IMR-90 (cell line): ENCODE data around the gene EXOC6. TPM values are rescaled to one million over a fixed set of nuclear protein-coding genes. Genes with fewer than 3 reads are reported as not detected.

Source experiments
- ATAC-seq: fragments of 200-7000 bp; cut with Tn5 transposase; 2 replicates; pipeline ENCODE4 v1.9.1; 2020; ENCODE audit warnings: low read depth, mild to moderate bottlenecking, moderate library complexity
- BruUV-seq: library from RNA; stranded (reverse); fragments of 400-500 nt; replicated peaks from 2 replicates; lab custom pipeline; 2021; lab: Mats Ljungman, UMichigan
- CTCF ChIA-PET: fragments of 300-600 bp; formaldehyde crosslinking; extraction: SDS; loops from one replicate; lab custom pipeline; 2021; ENCODE audit warnings: antibody characterized with exemption; lab: Yijun Ruan, JAX
- POLR2A ChIA-PET: fragments of 300-600 bp; sonication (Branson Sonifier 250); formaldehyde crosslinking; loops from one replicate; lab custom pipeline; 2022; ENCODE audit warnings: antibody characterized with exemption; ENCODE audit not compliant: unreplicated experiment; lab: Charles Lee
- DNase-seq: peaks from one replicate; pipeline ENCODE4 v3.0.0; 2013
- H2AFZ ChIP-seq: replicated peaks from 2 replicates; pipeline ENCODE3; 2013; ENCODE audit warnings: low read length, mild to moderate bottlenecking; ENCODE audit not compliant: poor library complexity
- H2AK5ac ChIP-seq: 2 replicates; pipeline ENCODE4 v1.6.1; 2013; ENCODE audit warnings: low read depth, low read length, inconsistent platforms
- H2AK9ac ChIP-seq: replicated peaks from 2 replicates; pipeline ENCODE3; 2013; ENCODE audit warnings: mild to moderate bottlenecking, low read depth, low read length, moderate library complexity; ENCODE audit not compliant: poor library complexity
- H2BK120ac ChIP-seq: 2 replicates; pipeline ENCODE4 v1.6.1; 2013; ENCODE audit warnings: low read depth, low read length, inconsistent platforms
- H2BK15ac ChIP-seq: 3 replicates; pipeline ENCODE4 v1.6.1; 2013; ENCODE audit warnings: low read depth, low read length, inconsistent platforms
- H2BK20ac ChIP-seq: 2 replicates; pipeline ENCODE4 v1.6.1; 2013; ENCODE audit warnings: low read depth, mild to moderate bottlenecking, inconsistent platforms, low read length, moderate library complexity
- H2BK5ac ChIP-seq: 2 replicates; pipeline ENCODE4 v1.6.1; 2013; ENCODE audit warnings: mild to moderate bottlenecking, low read depth, low read length, inconsistent platforms; ENCODE audit not compliant: poor library complexity, severe bottlenecking
- H3K14ac ChIP-seq: replicated peaks from 2 replicates; pipeline ENCODE4 v1.6.1; 2013; ENCODE audit warnings: low read depth, low read length, inconsistent platforms
- H3K18ac ChIP-seq: 2 replicates; pipeline ENCODE4 v1.6.1; 2013; ENCODE audit warnings: low read depth, low read length, control low read depth
- H3K23ac ChIP-seq: 2 replicates; pipeline ENCODE4 v1.6.1; 2013; ENCODE audit warnings: low read depth, low read length, inconsistent platforms
- H3K27ac ChIP-seq: 2 replicates; pipeline ENCODE4 v1.5.1; 2013; ENCODE audit warnings: mild to moderate bottlenecking, control low read depth, low read length; ENCODE audit not compliant: insufficient read depth
- H3K27me3 ChIP-seq: 2 replicates; pipeline ENCODE4 v1.6.1; 2013; ENCODE audit warnings: low read length; ENCODE audit not compliant: control insufficient read depth, insufficient read depth
- H3K36me3 ChIP-seq: 2 replicates; pipeline ENCODE4 v1.6.1; 2013; ENCODE audit warnings: low read length, mixed read lengths; ENCODE audit not compliant: control insufficient read depth, insufficient read depth
- H3K4ac ChIP-seq: 2 replicates; pipeline ENCODE4 v1.6.1; 2013; ENCODE audit warnings: low read depth, low read length, inconsistent platforms
- H3K4me1 ChIP-seq: 2 replicates; pipeline ENCODE4 v1.6.1; 2013; ENCODE audit warnings: low read length, mixed read lengths; ENCODE audit not compliant: control insufficient read depth, insufficient read depth
- H3K4me2 ChIP-seq: 2 replicates; pipeline ENCODE4 v1.6.1; 2013; ENCODE audit warnings: low read depth, mild to moderate bottlenecking, control low read depth, low read length, moderate library complexity
- H3K4me3 ChIP-seq: 2 replicates; pipeline ENCODE4 v1.5.1; 2013; ENCODE audit warnings: low read depth, mild to moderate bottlenecking, control low read depth, low read length, moderate library complexity; ENCODE audit not compliant: insufficient read depth
- H3K56ac ChIP-seq: 2 replicates; pipeline ENCODE4 v1.6.1; 2013; ENCODE audit warnings: low read length, inconsistent platforms; ENCODE audit not compliant: insufficient read depth; ENCODE audit errors: extremely low read depth
- H3K79me1 ChIP-seq, 2 experiments: 2 replicates each; pipeline ENCODE4 v1.6.1; 2013; ENCODE audit warnings: low read length in 2 of 2, inconsistent platforms in 1 of 2, low read depth in 1 of 2
- H3K9ac ChIP-seq: 2 replicates; pipeline ENCODE4 v1.6.1; 2013; ENCODE audit warnings: low read depth, low read length, control low read depth
- H3K9me1 ChIP-seq: 2 replicates; pipeline ENCODE4 v1.6.1; 2013; ENCODE audit warnings: low read length, inconsistent platforms; ENCODE audit not compliant: insufficient read depth
- H3K9me3 ChIP-seq: 2 replicates; pipeline ENCODE4 v1.6.1; 2013; ENCODE audit warnings: low read length; ENCODE audit not compliant: control insufficient read depth, insufficient read depth
- H4K20me1 ChIP-seq: 2 replicates; pipeline ENCODE4 v1.6.1; 2013; ENCODE audit warnings: low read length, inconsistent platforms; ENCODE audit not compliant: insufficient read depth
- H4K5ac ChIP-seq: 2 replicates; pipeline ENCODE4 v1.6.1; 2013; ENCODE audit warnings: mild to moderate bottlenecking, low read depth, low read length, control low read depth
- H4K8ac ChIP-seq, 2 experiments: 2 replicates each; pipeline ENCODE4 v1.6.1; 2013; ENCODE audit warnings: low read depth in 2 of 2, low read length in 2 of 2, control low read depth in 1 of 2, inconsistent platforms in 1 of 2
- H4K91ac ChIP-seq: 2 replicates; pipeline ENCODE4 v1.6.1; 2013; ENCODE audit warnings: low read depth, low read length, inconsistent platforms; ENCODE audit not compliant: insufficient read depth
- BHLHE40 ChIP-seq: fragments of 150-350 bp; IDR thresholded peaks from 2 replicates; pipeline ENCODE4 v1.6.1; 2016; ENCODE audit warnings: mild to moderate bottlenecking, low read depth, low read length
- CEBPB ChIP-seq: IDR thresholded peaks from 2 replicates; pipeline ENCODE4 v1.6.1; 2012; ENCODE audit warnings: low read depth, low read length, improper control_type of control experiment
- FOS ChIP-seq: fragments of 150-350 bp; IDR thresholded peaks from 2 replicates; pipeline ENCODE4 v1.6.1; 2016; ENCODE audit warnings: low read depth, low read length
- MAFK ChIP-seq: IDR thresholded peaks from 2 replicates; pipeline ENCODE4 v1.6.1; 2012; ENCODE audit warnings: low read depth, low read length, improper control_type of control experiment
- MAZ ChIP-seq: IDR thresholded peaks from 2 replicates; pipeline ENCODE4 v1.6.1; 2012; ENCODE audit warnings: low read depth, mild to moderate bottlenecking, low read length, improper control_type of control experiment, moderate library complexity, borderline replicate concordance
- MXI1 ChIP-seq: IDR thresholded peaks from 2 replicates; pipeline ENCODE4 v1.6.1; 2012; ENCODE audit warnings: low read depth, mild to moderate bottlenecking, low read length, moderate library complexity, borderline replicate concordance
- NFE2L2 ChIP-seq: fragments of 150-350 bp; IDR thresholded peaks from 2 replicates; pipeline ENCODE4 v1.6.1; 2016; ENCODE audit warnings: low read depth, mild to moderate bottlenecking, low read length
- POLR2A ChIP-seq: IDR thresholded peaks from 2 replicates; pipeline ENCODE4 v1.6.1; 2012; ENCODE audit warnings: mild to moderate bottlenecking, low read depth, low read length
- RAD21 ChIP-seq: IDR thresholded peaks from 2 replicates; pipeline ENCODE4 v1.6.1; 2012; ENCODE audit warnings: low read length, improper control_type of control experiment
- RCOR1 ChIP-seq: IDR thresholded peaks from 2 replicates; pipeline ENCODE4 v1.6.1; 2012; ENCODE audit warnings: mild to moderate bottlenecking, low read length, improper control_type of control experiment; ENCODE audit not compliant: insufficient replicate concordance
- RFX5 ChIP-seq: IDR thresholded peaks from 2 replicates; pipeline ENCODE4 v1.8.0; 2012; ENCODE audit warnings: low read depth, mild to moderate bottlenecking, low read length, moderate library complexity
- SMC3 ChIP-seq: fragments of 150-350 bp; IDR thresholded peaks from 2 replicates; pipeline ENCODE4 v1.6.1; 2016; ENCODE audit warnings: low read depth, mild to moderate bottlenecking, antibody characterized with exemption, low read length, moderate library complexity
- whole genome bisulfite sequencing, 2 experiments: methylation state at CpG; one replicate each; pipeline versions ENCODE4 v1.1.5 to v1.1.7; 2013; ENCODE audit warnings: missing lambda C conversion rate in 2 of 2; ENCODE audit not compliant: insufficient read length in 1 of 2; ENCODE audit errors: extremely low coverage in 2 of 2; 5-methylcytosine and 5-hydroxymethylcytosine counted together
- dilution Hi-C: fragments of 300-500 bp; cut with HindIII; formaldehyde crosslinking; loops from one replicate; pipeline ENCODE4 v1.14.3; 2018; ENCODE audit warnings: low sequenced_read_pairs; ENCODE audit not compliant: unreplicated experiment
- in situ Hi-C: fragments of 300-500 bp; cut with MboI; formaldehyde crosslinking; loops from 3 replicates; pipeline ENCODE4 v1.14.3; 2019; ENCODE audit warnings: low sequenced_read_pairs, inconsistent platforms, mixed read lengths
- intact Hi-C: fragments of 100-400 bp; cut with micrococcal nuclease; formaldehyde crosslinking; loops from 2 replicates; pipeline ENCODE4 v1.10.0; 2022
- polyA plus RNA-seq, 3 experiments: library from polyadenylated mRNA; depleted of rRNA; stranded (reverse); fragments of >200 nt; gene quantifications; 2 replicates each; pipeline ENCODE4 v1.2.3, GENCODE V29; 2012; ENCODE audit warnings: low replicate concordance in 1 of 3
- total RNA-seq: library from RNA; depleted of rRNA; stranded (reverse); fragments of >200 nt; gene quantifications from 2 replicates; pipeline ENCODE4 v1.2.3, GENCODE V29; 2012
- TF ChIP-seq, protein P1 (sequence below): fragments of 150-350 bp; IDR thresholded peaks from 2 replicates; pipeline ENCODE4 v1.6.1; 2016; ENCODE audit warnings: low read depth, mild to moderate bottlenecking, low read length, moderate library complexity, borderline replicate concordance
- TF ChIP-seq, protein P2 (sequence below): fragments of 150-350 bp; IDR thresholded peaks from 2 replicates; pipeline ENCODE4 v1.6.1; 2017; ENCODE audit warnings: mild to moderate bottlenecking, antibody characterized with exemption, low read length, low read depth
- TF ChIP-seq, protein P3 (sequence below): conservative IDR thresholded peaks from 2 replicates; pipeline ENCODE4 v1.5.1; 2012; ENCODE audit warnings: mild to moderate bottlenecking, low read depth, low read length, improper control_type of control experiment

EXOC6 gene
- total and polyA plus RNA-seq, 2 of the 4 experiments (the other 2 are of a cell fraction) = 4.5 to 11.5 TPM

DNA sequence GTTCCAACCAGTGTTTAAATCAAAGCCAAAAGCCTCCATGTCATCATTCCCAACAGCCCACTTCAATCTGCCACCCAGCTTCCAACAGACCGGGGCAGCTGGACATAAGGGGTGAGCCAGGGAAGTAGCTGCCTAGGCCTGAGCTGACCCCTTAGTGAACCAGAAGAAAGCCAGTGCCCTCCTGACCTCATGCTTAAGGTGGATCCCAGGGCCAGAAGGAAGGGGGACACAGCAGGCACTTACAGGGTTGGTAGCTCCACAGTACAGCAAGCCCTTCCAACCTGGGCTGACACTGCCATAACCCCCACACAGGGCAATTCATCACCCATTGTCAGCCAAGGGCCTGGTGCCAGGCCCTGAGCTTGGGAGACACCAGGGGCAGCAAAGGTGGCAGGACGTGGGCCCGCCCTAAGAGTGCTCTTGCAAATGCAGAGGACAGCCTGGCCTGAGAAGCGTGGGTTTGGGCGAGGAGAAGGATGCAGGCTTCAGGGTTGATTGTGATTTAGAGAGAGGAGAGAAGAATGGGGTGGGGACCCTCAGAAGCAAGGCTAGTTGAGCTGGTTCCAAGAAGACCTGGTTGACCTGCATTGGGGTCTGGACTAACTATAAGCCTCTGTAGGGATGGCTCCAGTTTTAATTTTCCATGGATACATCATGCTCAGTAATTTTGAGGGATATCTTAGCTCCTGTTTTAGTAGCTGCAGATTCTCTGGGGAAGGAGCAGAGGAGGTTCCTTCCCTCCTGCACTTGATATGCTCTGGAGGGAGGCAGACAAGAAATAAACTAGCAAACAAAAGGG lies 222.3 kb downstream of the EXOC6 start:
- BruUV-seq = no TSS peak
- Histone ChIP-seq H2BK15ac (no peak overlapping the region), H3K14ac (no peak overlapping the region), H3K27me3 (peaks cover 98% of the 10 kb centered on the region), H2BK120ac (no peak overlapping the region), H4K20me1 (peaks cover 22% of the 10 kb centered on the region; the same call in 1 of the 2 replicates), H3K4me2 (no peak overlapping the region), H4K8ac (no peak overlapping the region), H3K18ac (no peak overlapping the region), H3K9me1 (no peaks in the 10 kb centered on the region), H4K91ac (no peak overlapping the region), H3K36me3 (no peaks in the 10 kb centered on the region), H3K79me1 (no peaks in the 10 kb centered on the region), H2BK5ac (no peak overlapping the region), H2AK5ac (no peak overlapping the region; the same call in 1 of the 2 replicates), H3K9ac (no peak overlapping the region), H3K4me1 (peaks cover 10% of the 10 kb centered on the region; the same call in 1 of the 2 replicates), H3K27ac (no peak overlapping the region), H3K9me3 (no peaks in the 10 kb centered on the region), H3K4ac (no peak overlapping the region), H3K56ac (no peak overlapping the region), H4K5ac (no peak overlapping the region), H2AK9ac (no peak overlapping the region), H3K23ac (no peak overlapping the region), H3K4me3 (no peak overlapping the region), H2AFZ (no peak overlapping the region), H2BK20ac (no peak overlapping the region)
- CTCF ChIA-PET = no interaction called here
- intact Hi-C loops = loop anchor here (5.0 kb wide), 1 partner anchor 63 kb away; no protein-coding TSS in a partner anchor
- 84% methylated on average over 4 of the region's 5 CpGs; no CpG with 5 or more reads in 1 of the 2 experiments for WGBS, 2 experiments
- in situ Hi-C loops = no loop called here
- POLR2A ChIA-PET = no interaction called here
- dilution Hi-C loops = no loop called here
- DNase-seq (no peak), ATAC-seq (no peak)
- no peak for TF ChIP-seq BHLHE40
- TF ChIP-seq FOS = no peak
- TF ChIP-seq RAD21 = no peak
- TF ChIP-seq, protein P1, sequence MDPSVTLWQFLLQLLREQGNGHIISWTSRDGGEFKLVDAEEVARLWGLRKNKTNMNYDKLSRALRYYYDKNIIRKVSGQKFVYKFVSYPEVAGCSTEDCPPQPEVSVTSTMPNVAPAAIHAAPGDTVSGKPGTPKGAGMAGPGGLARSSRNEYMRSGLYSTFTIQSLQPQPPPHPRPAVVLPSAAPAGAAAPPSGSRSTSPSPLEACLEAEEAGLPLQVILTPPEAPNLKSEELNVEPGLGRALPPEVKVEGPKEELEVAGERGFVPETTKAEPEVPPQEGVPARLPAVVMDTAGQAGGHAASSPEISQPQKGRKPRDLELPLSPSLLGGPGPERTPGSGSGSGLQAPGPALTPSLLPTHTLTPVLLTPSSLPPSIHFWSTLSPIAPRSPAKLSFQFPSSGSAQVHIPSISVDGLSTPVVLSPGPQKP = no peak
- TF ChIP-seq, protein P2, sequence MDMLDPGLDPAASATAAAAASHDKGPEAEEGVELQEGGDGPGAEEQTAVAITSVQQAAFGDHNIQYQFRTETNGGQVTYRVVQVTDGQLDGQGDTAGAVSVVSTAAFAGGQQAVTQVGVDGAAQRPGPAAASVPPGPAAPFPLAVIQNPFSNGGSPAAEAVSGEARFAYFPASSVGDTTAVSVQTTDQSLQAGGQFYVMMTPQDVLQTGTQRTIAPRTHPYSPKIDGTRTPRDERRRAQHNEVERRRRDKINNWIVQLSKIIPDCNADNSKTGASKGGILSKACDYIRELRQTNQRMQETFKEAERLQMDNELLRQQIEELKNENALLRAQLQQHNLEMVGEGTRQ = no peak
- TF ChIP-seq POLR2A = no peak
- no peak for TF ChIP-seq RCOR1
- TF ChIP-seq SMC3 = no peak
- no peak for TF ChIP-seq RFX5
- TF ChIP-seq, protein P3, sequence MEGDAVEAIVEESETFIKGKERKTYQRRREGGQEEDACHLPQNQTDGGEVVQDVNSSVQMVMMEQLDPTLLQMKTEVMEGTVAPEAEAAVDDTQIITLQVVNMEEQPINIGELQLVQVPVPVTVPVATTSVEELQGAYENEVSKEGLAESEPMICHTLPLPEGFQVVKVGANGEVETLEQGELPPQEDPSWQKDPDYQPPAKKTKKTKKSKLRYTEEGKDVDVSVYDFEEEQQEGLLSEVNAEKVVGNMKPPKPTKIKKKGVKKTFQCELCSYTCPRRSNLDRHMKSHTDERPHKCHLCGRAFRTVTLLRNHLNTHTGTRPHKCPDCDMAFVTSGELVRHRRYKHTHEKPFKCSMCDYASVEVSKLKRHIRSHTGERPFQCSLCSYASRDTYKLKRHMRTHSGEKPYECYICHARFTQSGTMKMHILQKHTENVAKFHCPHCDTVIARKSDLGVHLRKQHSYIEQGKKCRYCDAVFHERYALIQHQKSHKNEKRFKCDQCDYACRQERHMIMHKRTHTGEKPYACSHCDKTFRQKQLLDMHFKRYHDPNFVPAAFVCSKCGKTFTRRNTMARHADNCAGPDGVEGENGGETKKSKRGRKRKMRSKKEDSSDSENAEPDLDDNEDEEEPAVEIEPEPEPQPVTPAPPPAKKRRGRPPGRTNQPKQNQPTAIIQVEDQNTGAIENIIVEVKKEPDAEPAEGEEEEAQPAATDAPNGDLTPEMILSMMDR = no peak
- no peak for TF ChIP-seq MAZ
- no peak for TF ChIP-seq MAFK
- TF ChIP-seq MXI1 = no peak
- no peak for TF ChIP-seq NFE2L2
- TF ChIP-seq CEBPB = no peak
